Astrocyte (in vitro differentiated cells and primary cell): ENCODE data around the gene EDNRB.

Experiments
- CTCF ChIP-seq: IDR thresholded peaks from 2 replicates; pipeline ENCODE4 v1.5.1; 2011; ENCODE audit warnings: low read depth, mild to moderate bottlenecking, inconsistent platforms, low read length, moderate library complexity; ENCODE audit not compliant: insufficient read depth
- EZH2 ChIP-seq: IDR thresholded peaks from 2 replicates; pipeline ENCODE4 v1.6.1; 2012; ENCODE audit warnings: mild to moderate bottlenecking, low read length, inconsistent platforms; ENCODE audit not compliant: insufficient read depth

- no peak for TF ChIP-seq EZH2
- TF ChIP-seq CTCF, result no peak
Measured at GRCh38 chr13:77865622-77866021, 53.0 kb downstream of the EDNRB start.
